HG03159 (cell line): ENCODE data around the gene LRCH1.

Experiments
- ATAC-seq: cut with Tn5 transposase; IDR thresholded peaks from one replicate; pipeline ENCODE4 v1.9.1; 2021; ENCODE audit warnings: mild to moderate bottlenecking, moderate library complexity; ENCODE audit not compliant: unreplicated experiment

The LRCH1 gene

DNA sequence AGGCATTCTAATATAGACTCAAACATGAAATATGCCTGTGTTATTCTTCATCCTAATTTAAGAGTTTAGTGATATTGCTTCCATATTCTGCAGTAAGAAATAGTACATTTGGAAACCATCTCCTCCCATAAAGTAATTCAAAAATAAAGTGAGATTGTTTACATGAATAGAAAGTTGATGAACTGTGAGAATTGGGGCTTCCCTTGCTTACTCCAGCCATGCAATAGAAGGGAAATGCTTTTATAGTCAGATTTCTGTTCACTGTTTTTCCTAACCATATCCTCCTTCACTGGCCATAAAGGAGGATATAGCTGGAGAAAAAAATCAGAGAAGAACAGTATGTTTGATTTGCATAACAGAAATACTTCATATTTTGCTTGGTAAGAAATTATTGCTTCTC, 7.8 kb downstream of the LRCH1 start:
- no peak for ATAC-seq

DNA sequence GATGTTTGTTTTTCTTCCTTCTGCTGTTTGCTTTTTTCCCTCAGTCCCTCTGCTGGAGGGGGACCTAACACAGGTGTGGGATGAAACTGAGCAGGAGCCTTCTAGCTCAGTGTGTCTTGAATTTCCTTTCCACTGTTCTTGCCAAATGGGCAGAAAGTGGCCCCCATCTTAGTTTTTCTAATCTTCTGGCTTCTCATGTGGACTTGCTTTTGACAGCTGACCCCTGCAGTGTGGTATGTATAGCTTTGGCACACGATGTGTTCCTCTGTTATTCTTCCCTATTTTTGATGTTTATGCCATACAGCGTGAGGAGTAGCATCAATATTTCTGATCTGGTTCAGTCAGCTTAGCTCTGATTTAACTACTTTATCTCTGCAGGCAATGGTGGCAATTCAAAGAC, 8.3 kb downstream of the LRCH1 start:
- ATAC-seq, result no peak

DNA sequence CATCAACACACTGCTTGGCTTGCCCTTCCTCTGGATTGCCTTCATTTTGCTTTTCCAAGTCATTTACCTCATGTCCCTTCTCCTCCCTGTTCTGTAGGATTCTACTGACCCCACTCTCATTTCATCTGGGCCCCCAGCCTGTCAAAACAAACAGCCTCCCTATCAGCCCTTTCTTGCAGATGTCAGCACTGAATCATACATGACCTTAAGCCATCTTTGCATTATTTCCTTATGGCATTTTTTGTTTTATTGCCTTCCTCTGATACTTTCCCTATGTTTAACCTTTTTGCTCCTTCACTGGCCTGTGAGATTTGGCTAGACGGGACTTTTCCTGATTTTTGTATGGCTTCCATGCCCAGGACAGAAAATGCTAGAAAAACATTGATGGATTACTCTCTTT, 8.7 kb downstream of the LRCH1 start:
- no peak for ATAC-seq

DNA sequence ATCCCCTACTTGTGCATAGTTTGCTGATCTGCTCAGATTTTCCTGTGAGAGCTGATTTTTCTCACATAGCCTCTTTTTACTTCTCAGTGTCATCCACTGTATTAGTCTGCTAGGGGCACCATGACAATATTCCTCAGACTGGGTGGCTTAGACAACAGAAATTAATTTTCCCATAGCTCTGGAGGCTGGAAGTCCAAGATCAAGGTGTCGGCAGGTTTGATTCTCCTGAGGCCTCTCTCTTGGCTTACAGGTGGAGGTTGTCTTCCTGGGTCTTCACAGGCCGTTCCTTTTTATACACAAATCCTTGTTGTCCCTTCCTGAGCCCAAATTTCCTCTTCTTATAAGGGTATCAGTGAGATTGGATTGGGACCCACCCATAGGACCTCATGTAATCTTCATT, 9.2 kb downstream of the LRCH1 start:
- no peak for ATAC-seq

DNA sequence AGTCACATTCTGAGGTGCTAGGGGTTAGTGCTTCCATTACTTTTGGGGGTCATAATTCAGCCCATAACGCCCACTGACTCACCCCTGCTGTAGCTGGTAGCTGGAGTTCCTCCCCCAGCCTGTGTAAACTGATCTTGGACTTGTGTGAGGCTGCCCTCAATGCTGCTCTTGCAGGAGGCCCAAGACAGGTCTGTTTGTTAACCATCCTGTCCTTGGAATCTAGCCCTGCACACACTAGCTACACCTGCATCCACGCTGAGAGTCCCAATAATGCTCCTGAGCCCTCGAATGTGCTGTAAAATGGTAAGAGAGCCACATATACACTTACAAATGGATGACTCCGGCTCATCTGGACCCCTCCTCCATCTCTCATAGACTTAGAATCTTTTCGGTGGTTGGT, 9.6 kb downstream of the LRCH1 start:
- ATAC-seq, result no peak

DNA sequence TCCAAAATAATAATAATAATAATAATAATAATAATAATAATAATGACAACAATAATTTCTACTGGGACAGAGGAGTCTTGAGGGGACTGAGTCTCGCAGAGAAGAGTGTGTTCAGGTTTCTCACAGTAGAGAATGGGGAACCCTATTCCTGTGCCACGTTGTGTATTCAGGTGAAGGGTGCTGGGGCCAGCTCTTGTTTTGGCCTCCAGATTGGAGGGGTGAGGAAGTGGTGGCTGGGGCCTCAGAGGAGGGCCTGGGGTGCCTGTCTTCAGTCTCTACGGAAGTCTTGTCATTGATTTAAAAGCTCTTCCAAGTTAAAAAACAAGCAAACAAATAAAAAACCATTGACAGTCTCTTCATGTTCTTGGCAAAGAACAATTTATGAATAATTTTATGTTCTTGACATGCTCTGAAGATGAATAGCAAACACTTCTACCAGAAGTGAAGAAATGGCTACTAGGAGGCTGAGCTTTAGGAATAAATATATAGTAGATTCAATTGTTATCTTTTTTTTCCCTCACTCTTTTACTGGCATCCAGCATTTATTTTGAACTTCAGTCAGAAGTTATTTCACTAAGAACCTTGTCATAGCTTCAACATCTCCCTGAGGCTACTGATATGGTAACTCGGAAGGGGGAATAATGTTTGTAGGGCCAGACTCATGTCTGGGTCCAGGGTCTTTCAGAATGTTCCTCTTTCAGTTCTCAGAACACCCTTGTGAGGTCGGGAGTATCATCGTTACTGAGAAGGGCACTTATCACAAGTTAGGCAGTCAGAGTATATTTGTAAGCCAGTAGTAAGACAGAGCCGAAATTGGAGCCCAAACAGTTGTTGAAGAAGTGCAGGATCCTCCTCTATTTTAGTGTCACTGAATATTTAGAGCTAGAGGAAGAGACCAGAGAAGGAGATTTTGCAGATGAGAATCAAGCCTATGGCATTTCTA, 13.1 kb downstream of the LRCH1 start:
- ATAC-seq, result peak; percentile 62

DNA sequence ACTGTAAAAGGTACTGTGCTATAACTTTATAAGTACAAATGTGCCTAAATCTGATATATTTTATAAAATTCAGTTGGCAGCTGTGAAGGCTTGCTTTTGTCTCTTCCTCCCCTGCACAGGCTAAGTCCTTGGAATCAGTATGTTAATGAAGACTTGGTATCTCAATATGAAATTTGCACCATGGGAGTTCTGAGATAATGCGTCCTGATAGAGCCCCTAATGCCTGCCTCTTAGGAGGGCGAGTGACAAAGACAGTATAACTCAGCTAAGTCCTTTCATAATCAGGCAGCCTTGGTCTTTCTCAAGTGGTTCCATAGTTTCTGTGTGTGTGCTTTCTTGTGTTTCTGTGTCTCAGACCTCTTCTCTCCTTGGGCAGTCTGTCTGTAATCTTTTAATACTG, 14.7 kb downstream of the LRCH1 start:
- ATAC-seq, result no peak

DNA sequence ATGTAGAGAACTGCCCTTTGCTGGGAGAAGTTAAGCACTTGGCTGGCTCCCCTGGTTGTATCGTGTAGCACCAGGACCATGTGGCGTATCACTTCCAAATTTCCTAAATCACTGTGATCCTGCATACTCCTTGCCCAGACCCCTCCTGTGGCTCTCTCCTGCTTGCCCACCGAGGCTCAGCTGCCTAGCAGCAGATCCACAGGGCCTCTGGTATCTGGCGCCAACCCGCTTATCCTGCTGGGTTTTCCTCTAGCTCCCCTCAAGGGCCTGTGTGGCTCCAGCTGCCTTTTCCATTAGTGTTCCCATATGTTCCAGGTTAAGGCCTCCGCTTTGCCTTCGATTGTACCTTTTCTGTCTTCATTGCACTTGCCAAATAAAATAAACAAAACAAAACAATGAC, 16.5 kb downstream of the LRCH1 start:
- ATAC-seq, result no peak

DNA sequence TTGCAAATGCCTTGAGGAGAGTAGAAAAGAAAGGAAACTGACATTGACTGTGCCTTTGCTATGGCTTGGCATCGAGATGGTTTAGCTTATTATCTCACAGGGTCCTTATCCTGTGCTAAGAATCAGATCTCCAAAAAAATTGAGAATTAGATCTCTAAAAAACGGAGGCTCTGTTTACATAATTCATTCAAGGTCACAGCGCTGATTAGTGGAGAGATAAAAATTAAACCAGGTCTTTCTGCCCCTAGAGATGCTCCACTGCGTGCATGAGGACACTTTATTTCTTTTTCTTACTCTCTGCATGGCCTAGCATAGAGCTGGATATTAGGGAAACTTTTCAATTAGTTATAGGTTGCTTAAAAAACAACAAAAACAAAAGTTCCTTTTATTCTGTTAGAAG, 17.3 kb downstream of the LRCH1 start:
- ATAC-seq, result no peak

DNA sequence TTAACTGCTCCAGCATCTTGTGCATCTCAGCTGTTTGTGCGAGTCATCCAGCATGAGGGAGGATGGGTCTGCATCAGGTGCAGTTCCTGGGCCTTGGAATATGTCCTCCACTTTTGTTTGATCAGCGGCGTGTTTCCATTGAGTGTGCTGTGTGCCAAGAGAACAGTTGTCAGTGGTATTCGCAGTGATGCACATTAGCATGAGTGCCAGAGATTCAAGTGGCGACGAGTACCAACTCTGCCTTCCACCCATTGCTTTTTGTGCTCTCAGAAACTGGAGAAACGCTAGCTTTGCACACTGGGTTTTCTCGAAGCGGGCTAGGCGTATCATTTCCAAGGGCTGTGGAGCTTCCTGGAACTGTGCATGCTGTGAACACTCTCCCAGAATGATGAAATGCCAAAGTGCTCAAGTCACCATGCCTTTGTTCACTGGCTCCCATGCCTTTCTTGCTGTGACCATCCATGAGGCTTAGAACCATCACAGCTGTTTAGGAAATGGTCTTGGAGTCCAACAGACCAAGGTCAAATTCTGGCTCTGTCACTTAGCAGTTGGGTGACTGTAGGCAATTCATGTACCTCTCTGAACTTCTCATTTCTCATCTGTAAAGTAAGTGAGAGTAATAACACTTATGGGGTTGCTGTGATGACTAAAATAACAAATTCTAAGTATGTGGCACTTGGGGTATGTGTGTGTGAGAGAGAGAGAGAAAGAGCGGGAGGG, 18.4 kb downstream of the LRCH1 start:
- ATAC-seq, result no peak

DNA sequence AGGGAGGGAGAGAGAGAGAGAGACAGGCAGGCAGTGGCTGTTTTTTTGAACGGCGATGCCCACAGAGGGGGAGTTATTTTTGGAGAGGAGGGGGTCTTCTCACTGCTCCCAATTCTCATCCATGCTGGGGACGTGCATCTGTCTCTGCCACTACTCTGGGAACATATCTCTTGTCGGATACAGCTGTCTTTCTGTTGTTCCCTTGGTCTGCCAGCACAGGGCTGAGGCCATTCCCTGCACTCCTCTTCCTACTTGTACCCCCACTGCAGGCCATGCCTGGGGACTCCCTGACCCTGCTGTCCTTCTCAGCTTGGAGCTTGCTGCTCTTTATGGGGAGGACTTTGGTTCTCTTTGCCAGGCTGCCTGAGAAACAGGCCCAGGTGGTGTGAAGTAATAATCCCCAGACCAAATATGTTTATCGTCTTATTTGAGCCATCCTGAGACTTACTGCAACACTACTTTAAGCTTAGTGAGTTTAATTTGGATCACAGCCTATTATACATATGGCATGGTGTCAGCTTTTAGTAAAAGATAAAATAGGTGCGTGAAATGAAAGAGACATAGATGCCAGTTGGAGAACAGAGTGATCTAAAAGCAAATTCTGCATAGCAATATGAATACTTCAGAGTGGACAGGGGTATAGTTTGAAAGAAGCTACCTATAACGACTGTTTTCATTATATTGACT, 19.1 kb downstream of the LRCH1 start:
- ATAC-seq, result no peak

DNA sequence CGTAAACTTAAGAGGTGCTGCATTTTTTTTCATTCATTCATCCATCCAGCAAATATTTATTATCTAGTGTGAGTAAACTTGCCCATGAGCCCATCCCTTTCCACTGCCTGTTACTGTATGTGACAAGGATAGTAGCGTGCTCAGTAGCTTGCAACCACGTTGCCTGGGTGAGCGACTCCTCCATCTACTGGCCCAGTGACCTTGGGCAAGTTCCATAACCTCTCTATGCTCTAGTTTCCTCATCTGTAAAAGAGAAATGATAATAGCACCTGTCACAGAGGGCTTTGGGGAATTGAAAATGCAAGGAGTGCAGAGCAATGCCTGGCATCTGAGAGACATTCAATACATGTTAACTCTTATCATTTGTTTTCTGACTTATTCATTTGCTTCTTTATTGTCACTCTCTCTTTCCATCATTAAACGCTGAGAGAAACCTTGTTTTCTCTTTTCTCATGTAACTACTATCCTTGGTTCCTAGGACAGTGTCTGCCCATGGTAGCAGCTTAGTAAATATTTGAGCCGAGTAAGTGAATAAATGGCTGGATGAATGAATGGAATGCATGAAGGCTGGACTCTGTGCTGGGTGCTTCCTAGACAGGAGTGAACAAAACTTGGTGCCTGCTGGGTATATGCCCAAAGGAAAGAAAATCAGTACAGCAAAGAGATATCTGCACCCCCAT, 19.9 kb downstream of the LRCH1 start:
- ATAC-seq, result no peak

DNA sequence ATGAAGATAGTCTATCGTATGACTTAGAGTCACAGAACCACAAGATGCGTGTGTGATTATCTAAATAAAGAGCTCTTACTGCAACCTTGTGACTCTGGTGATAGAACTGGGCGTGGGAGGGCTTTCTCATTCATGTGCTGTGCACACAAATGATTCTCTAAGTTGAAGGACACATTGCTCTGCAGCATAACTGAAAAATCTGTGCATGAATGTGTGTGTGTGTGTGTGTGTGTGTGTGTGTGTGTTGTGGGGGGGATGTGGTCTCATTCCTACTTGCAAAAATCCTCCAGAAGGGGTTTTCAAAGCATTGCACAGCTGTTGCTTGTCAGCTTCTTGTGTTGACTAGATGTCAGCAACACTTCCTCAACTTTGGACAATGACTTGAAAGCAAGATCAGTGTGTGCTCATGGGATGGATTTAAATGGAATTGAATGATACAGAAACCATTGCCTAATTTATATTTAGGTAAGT, 22.4 kb downstream of the LRCH1 start:
- ATAC-seq, result no peak

DNA sequence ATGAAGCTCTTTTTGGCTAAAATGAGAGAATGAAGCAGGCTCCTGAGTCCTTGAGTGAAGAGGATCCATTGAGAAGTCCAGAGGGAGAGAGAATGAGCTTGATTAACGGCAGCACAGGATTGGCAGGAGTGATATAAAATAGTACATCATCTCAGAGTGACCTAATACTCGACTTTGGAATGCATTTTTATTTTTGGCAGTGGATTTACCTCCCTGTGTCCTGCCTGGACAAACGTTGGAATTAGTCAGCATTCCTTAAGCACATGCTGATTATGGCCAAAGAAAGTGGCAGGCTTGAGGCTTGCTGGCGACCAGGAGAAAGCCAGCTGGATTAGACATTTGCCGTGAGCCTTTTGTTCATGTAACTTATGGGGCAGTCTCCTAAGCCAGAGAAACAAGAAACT, 22.9 kb downstream of the LRCH1 start:
- ATAC-seq, result no peak

DNA sequence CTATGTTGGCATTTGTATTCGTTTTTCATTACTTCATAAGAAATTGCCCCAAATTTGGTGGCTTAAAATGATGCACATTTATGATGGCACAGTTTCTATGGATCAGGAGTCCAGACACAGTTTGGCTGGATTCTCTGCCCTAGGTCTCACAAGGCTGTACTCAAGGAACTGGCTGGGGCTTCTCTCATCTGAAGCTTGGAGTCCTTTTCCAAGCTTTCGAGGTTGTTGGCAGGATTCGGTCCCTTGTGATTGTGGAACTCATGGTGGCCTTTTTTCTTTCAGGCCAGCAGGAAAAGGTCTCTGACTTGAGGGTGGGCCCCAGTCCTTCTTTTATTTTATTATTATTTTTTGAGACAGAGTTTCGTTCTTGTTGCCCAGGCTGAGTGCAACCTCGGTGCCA, 23.8 kb downstream of the LRCH1 start:
- ATAC-seq, result no peak

DNA sequence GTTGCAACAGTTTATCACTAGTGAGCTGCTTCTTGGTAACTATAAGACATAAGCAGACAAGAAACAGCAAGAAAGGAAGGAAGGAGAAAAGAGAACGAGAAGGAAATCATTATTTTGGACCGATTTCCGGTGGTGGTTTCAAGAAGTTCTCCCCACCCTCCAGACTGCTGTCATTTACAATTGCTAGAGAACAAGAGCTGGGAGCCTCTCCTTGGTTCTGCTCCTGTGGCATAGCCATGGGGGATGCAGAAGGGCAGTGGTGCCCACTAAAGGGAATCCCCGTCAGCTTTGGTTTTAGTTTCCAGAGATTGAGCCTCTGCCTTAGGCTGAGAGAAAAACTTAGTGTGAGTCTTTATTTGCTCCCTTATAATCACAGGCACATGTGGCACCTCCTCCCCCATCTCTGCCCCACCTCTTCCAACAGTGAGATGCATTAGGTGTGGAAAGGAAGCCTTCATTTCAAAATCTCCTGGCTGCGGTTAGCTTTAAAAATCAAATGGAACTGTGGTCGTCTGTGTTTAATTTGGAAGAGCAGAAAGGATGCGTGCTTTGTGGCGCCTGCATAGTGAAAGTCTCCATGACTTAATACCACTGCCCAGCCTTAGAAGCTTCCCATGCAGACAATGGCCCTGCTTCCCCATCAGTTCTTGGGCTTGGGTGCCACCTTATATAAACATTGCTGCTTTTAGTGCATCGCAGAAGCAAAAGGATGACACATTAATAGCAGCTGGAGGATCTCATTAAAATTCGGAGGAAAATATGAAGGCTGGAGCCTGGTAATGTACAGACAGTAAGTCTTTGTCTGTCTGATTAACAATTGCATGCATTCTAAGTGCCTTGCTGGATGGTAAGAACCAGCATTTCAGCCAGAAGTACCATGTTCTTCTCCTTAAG, 25.0 kb downstream of the LRCH1 start:
- peak; percentile 34 for ATAC-seq

DNA sequence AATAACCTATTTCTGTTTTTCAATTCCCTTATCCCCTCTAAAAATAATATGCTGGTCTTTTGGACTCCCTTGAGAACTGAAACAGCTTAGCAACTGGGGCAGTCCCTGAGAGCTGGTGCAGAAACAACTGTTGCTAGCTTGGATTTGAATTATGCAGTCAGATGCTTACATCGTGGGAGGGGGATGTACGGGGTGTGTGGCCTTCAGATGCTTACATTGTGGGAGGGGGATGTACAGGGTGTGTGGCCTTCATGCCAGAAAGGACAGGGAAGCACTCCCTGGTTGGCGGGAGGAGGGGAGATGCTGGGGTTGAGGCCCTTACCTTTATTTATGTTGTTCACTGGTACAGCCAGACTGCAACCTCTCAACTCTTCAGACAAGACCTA, 25.6 kb downstream of the LRCH1 start:
- peak; percentile 47 for ATAC-seq

DNA sequence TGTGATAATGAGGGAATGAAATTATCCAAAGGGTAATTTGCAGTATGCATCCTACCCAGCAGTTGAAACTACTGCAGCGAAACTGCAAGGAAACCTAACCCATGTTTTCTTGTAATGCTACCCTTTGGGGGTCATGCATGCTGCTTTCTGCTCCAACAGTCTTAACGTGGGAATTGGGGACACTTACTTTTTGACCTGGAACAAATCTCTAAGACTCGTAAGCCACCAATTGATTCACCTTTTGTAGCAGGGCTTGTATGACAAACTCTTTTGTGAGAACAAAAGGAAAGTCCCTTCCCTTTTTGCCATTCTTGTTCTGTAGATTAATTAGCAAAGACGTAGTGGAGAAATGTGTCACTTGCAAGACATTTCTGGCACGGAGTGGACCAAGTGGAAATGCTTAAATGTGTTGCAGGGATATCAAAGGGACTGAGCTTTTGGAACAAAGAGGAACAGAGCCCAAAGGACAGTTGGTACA, 27.4 kb downstream of the LRCH1 start:
- ATAC-seq, result no peak

DNA sequence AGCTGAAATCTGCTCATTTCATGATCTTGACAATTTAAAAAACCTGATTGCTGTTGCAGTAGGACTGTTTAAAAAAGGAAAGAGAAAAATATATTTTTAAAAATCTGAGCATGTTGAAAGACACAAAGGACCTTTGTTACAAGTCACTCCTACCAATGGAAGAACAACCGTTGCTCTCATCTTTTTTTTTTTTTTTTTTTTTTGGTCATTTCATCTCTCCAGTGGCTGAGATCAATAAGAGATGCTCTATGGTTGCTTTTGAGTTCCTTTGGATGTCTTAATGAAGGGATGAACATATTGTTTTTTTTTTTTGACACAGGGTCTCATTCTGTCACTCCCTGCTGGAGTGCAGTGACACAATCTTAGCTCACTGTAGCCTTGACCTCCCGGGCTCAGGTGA, 29.2 kb downstream of the LRCH1 start:
- no peak for ATAC-seq
